ENCODE data around the gene MRGPRX4.

MRGPRX4 gene

DNA sequence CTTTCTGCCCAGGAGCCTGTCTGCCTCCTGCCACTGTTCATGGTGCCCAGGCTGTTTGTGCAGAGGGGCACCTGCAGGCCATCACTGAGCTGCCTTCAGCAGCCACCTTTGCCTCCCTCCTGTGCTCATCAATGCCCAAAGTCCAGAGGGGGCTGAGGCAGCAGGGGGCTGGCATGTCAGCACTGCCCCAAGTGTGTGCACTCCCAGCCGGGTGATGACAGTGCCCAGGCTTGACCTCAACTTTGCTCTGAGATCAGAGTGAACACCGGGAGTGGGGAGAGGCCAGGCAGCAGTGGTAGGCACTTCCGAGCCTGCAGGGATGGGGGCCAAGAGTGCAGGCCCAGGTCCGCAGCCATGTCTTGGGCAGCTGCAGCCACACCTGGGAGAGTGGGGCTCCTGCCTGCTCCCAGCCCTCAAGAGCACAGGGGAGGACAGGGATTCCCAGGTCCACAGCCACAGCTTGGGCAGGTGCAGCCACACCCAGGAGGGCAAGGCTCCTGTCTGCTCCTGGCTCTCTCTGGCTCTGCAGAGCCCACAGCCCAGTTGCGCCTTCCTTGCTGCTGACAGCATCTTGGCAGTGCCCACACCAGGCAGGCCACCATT lies 48.7 kb downstream of the MRGPRX4 start:
- DNase-seq: no peak

DNA sequence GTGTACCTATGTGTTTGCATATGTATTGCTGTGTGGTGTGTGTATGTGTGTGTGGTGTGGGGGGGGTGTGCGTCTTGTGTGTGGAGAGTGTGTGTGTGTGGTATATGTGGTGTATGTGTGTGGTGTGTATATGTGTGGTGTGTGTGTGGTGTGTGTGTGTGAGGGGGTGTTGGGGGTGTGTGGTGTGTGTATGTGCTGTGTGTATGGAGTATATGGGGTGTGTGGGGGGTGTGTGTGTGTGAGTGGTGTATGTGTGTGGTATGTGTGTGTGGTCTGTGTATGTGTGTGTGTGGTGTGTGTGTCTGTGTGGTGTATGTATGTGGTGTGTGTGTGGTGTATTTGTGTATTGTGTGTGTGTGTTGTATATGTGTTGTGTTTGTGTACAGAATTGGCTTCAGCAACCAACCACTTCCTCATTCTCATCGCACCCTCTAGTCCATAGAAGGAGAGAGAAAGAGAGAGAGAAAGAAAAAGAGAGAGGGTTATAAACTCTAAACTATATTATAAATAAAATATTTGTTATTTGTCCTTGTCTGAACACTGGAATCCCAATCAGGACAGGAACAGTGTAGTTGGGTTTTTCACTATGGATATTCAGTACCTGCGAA lies 50.3 kb downstream of the MRGPRX4 start:
- no peak for DNase-seq

Measured in inflammatory macrophage treated with lipopolysaccharide for 1 hour (primary cell).